ENCODE measurements around the gene IRF2.

The IRF2 gene

DNA sequence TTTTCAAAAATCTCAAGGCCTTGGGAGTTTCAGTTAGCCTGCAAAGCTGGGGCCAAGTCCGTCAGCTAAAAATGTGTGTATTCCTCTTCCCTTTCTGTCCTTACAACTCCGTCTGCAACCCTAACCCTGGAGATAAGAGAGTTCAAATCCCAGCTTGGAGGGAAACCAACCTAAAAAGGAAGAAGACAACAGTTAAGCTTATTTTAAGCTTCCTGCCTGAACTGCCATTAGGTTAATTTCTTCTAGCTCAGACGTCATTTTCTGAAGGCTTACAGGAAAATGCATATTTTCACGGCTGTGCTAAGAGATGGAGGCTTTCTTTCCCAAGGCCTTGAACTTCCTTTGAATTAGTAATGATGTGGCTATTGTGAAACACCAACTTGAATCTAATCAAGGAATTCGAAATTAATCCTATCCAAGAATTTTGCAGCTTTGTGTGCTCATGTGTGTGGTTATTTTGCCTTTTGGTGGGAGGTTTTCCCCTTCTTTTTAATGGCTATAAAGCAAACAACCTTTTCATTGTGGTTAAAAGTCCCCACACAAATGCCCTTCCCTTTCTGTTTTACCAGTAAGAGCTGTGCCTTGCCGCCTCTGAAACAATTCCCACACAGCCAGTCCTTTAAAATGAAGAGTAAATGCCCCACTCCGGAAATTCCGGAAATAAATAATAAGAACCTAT, 103.5 kb downstream of the IRF2 start:
- H3K4me3 ChIP-seq (ENCODE audit: low read depth, low read length): no peak overlapping the region
- CTCF ChIA-PET: interaction anchor here (1.8 to 1.9 kb wide), 2 partner anchors 8 to 10 kb away, joined by 6 to 7 read pairs; no protein-coding TSS in a partner anchor
- TF ChIP-seq, protein P1, sequence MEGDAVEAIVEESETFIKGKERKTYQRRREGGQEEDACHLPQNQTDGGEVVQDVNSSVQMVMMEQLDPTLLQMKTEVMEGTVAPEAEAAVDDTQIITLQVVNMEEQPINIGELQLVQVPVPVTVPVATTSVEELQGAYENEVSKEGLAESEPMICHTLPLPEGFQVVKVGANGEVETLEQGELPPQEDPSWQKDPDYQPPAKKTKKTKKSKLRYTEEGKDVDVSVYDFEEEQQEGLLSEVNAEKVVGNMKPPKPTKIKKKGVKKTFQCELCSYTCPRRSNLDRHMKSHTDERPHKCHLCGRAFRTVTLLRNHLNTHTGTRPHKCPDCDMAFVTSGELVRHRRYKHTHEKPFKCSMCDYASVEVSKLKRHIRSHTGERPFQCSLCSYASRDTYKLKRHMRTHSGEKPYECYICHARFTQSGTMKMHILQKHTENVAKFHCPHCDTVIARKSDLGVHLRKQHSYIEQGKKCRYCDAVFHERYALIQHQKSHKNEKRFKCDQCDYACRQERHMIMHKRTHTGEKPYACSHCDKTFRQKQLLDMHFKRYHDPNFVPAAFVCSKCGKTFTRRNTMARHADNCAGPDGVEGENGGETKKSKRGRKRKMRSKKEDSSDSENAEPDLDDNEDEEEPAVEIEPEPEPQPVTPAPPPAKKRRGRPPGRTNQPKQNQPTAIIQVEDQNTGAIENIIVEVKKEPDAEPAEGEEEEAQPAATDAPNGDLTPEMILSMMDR (IDR thresholded peaks at IDR 0.05; ENCODE audit: insufficient read depth, low read length, missing control alignments): no peak
- POLR2A ChIA-PET: interaction anchor here (1.4 kb wide), 1 partner anchor 12 kb away, joined by 3 read pairs; no protein-coding TSS in a partner anchor
- DNase-seq (ENCODE audit: low read depth, low spot score): no peak

- TF ChIP-seq, protein P1 (IDR thresholded peaks at IDR 0.05; ENCODE audit: insufficient read depth, low read length, missing control alignments): no peak
- ChIA-PET CTCF (interaction anchor here (1.8 to 1.9 kb wide), 2 partner anchors 7 to 11 kb away, joined by 6 to 7 read pairs; no protein-coding TSS in a partner anchor), POLR2A (interaction anchor here (1.4 kb wide), 1 partner anchor 13 kb away, joined by 3 read pairs; no protein-coding TSS in a partner anchor)
- DNase-seq (ENCODE audit: low read depth, low spot score): no peak
- no peak overlapping the region for H3K4me3 ChIP-seq (ENCODE audit: low read depth, low read length)
These were observed 104.5 kb downstream of the IRF2 start for GRCh38 chr4:184369871-184370270.

GRCh38 chr4:184368731-184369130, 105.6 kb downstream of the IRF2 start:
- TF ChIP-seq, protein P1 (IDR thresholded peaks at IDR 0.05; ENCODE audit: insufficient read depth, low read length, missing control alignments): no peak
- POLR2A ChIA-PET: no interaction called here
- no peak overlapping the region for H3K4me3 ChIP-seq (ENCODE audit: low read depth, low read length)
- DNase-seq (ENCODE audit: low read depth, low spot score): no peak
- CTCF ChIA-PET: no interaction called here

DNA sequence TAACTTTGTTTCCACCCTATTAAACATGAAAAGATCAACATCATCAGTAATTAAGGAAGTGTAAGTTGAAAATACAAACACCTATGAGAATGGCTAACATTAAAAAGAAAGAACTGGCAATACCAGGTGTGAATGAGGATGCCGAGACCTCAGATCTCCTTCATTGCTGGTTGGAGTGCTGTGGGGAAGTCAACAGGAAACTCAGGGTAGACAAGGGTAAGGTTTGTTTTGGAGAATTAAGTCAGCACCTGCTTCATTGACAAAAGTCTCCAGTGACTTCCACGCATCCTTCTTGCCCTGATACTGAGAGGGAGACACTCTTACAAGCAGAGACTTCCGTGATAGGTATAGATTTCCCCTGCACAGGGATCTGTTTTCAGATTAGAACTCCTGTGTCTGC, 106.1 kb downstream of the IRF2 start:
- ChIA-PET CTCF (no interaction called here), POLR2A (no interaction called here)
- TF ChIP-seq, protein P1 (IDR thresholded peaks at IDR 0.05; ENCODE audit: insufficient read depth, low read length, missing control alignments): no peak
- no peak overlapping the region for H3K4me3 ChIP-seq (ENCODE audit: low read depth, low read length)
- DNase-seq (ENCODE audit: low read depth, low spot score): no peak

GRCh38 chr4:184364100-184364921, 110.0 kb downstream of the IRF2 start:
- CTCF ChIA-PET: no interaction called here
- TF ChIP-seq, protein P1 (IDR thresholded peaks at IDR 0.05; ENCODE audit: insufficient read depth, low read length, missing control alignments): no peak
- DNase-seq (ENCODE audit: low read depth, low spot score): no peak
- H3K4me3 ChIP-seq (ENCODE audit: low read depth, low read length): no peak overlapping the region
- POLR2A ChIA-PET: no interaction called here

DNA sequence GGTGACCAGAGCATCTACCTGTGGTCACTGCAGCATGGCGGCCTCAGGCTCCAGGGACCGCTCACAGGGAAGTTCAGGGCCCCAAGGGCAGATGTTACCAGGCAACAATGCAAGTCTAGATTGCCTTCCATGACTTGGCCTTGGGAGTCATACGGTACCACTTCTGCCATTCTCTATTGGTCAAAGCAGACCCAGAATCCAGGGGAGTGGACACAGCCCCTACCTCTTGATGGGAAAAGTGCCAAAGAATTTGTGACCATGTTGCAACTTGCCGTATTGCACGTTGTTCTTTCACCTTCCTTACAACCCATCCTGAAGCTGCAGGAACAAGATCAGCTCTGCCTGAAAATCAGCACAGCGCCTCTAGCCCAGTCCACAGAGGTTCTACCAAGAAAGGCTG, 111.1 kb downstream of the IRF2 start:
- ChIA-PET POLR2A (no interaction called here), CTCF (interaction anchor here (1.4 kb wide), 1 partner anchor 8 kb away, joined by 7 read pairs; no protein-coding TSS in a partner anchor)
- TF ChIP-seq, protein P1 (IDR thresholded peaks at IDR 0.05; ENCODE audit: insufficient read depth, low read length, missing control alignments): no peak
- H3K4me3 ChIP-seq (ENCODE audit: low read depth, low read length): no peak overlapping the region
- no peak for DNase-seq (ENCODE audit: low read depth, low spot score)

Measured in AG04449 (cell line).